DND-41 (cell line): Measurements from ENCODE around the gene SOWAHA.
"Not testable (repeated sequence)": the region's sequence is repeated elsewhere in the genome, so short reads cannot be mapped to it uniquely, and the experiment has no call there.

ENCODE experiments used
- ATAC-seq: fragments of 200-7000 bp; cut with Tn5 transposase; 3 replicates; pipeline ENCODE4 v1.9.1; 2021; ENCODE audit warnings: low read depth; ENCODE audit not compliant: insufficient read depth
- DNase-seq: peaks from one replicate; pipeline ENCODE4 v3.0.0-alpha.2; 2020
- H2AFZ ChIP-seq: 2 replicates; pipeline ENCODE4 v1.6.0; 2012; ENCODE audit warnings: low read depth, low read length
- H3K27ac ChIP-seq: 2 replicates; pipeline ENCODE4 v1.5.1; 2012; ENCODE audit warnings: low read length, inconsistent platforms
- H3K27me3 ChIP-seq: fragments of 200-600 bp; sonication (generic); 2 replicates; pipeline ENCODE4 v1.6.0; 2012; ENCODE audit warnings: low read length, mild to moderate bottlenecking, inconsistent platforms; ENCODE audit not compliant: insufficient read depth, poor library complexity
- H3K36me3 ChIP-seq: 2 replicates; pipeline ENCODE4 v1.5.1; 2012; ENCODE audit warnings: low read length, inconsistent platforms; ENCODE audit not compliant: insufficient read depth
- H3K4me1 ChIP-seq: 2 replicates; pipeline ENCODE4 v1.5.1; 2012; ENCODE audit warnings: mild to moderate bottlenecking, low read length; ENCODE audit not compliant: insufficient read depth
- H3K4me2 ChIP-seq: 2 replicates; pipeline ENCODE4 v1.6.0; 2012; ENCODE audit warnings: mild to moderate bottlenecking, moderate library complexity, low read length, inconsistent platforms; ENCODE audit not compliant: insufficient read depth
- H3K4me3 ChIP-seq, 2 experiments: fragments of 200-600 bp in 1 of 2; shearing (Covaris generic) in 1 of 2; 2 replicates each; pipeline ENCODE4 v1.5.1; 2012 to 2016; ENCODE audit warnings: inconsistent platforms in 2 of 2, low read length in 2 of 2, mild to moderate bottlenecking in 2 of 2, low read depth in 1 of 2, moderate library complexity in 1 of 2
- H3K79me2 ChIP-seq: 2 replicates; pipeline ENCODE4 v1.6.0; 2012; ENCODE audit warnings: low read length, inconsistent platforms; ENCODE audit not compliant: insufficient read depth
- H3K9ac ChIP-seq: 2 replicates; pipeline ENCODE4 v1.6.0; 2012; ENCODE audit warnings: low read depth, mild to moderate bottlenecking, inconsistent platforms, low read length, moderate library complexity
- H3K9me3 ChIP-seq: 2 replicates; pipeline ENCODE4 v1.5.1; 2012; ENCODE audit warnings: low read length, moderate library complexity, mild to moderate bottlenecking, inconsistent platforms; ENCODE audit not compliant: insufficient read depth, severe bottlenecking
- H4K20me1 ChIP-seq: 2 replicates; pipeline ENCODE4 v1.6.0; 2012; ENCODE audit warnings: low read length; ENCODE audit not compliant: insufficient read depth
- CTCF ChIP-seq: IDR thresholded peaks from 2 replicates; pipeline ENCODE4 v1.5.1; 2012; ENCODE audit warnings: borderline replicate concordance, low read length, moderate library complexity, mild to moderate bottlenecking; ENCODE audit not compliant: poor library complexity, severe bottlenecking; ENCODE audit errors: extremely low read depth
- EZH2 ChIP-seq: IDR thresholded peaks from 3 replicates; pipeline ENCODE4 v1.6.1; 2012; ENCODE audit warnings: borderline replicate concordance, low read depth, mild to moderate bottlenecking, moderate library complexity, low read length, inconsistent platforms; ENCODE audit not compliant: severe bottlenecking

The SOWAHA gene

GRCh38 chr5:132806804-132807162, 6.3 kb upstream of the SOWAHA start:
- ATAC-seq, H3K79me2 ChIP-seq, H2AFZ ChIP-seq, H3K9ac ChIP-seq, H4K20me1 ChIP-seq, H3K4me2 ChIP-seq, H3K9me3 ChIP-seq, H3K27ac ChIP-seq, H3K4me3 ChIP-seq, H3K4me1 ChIP-seq, DNase-seq, H3K36me3 ChIP-seq: not testable (repeated sequence)
- H3K27me3 ChIP-seq: peaks cover 11% of the 10 kb centered on the region

- H3K9ac ChIP-seq: no peak overlapping the region
- no peak for TF ChIP-seq EZH2
- TF ChIP-seq CTCF: peak; percentile 30
- no peak overlapping the region for H3K27ac ChIP-seq
Observed at GRCh38 chr5:132807163-132807838, 5.8 kb upstream of the SOWAHA start.

DNA sequence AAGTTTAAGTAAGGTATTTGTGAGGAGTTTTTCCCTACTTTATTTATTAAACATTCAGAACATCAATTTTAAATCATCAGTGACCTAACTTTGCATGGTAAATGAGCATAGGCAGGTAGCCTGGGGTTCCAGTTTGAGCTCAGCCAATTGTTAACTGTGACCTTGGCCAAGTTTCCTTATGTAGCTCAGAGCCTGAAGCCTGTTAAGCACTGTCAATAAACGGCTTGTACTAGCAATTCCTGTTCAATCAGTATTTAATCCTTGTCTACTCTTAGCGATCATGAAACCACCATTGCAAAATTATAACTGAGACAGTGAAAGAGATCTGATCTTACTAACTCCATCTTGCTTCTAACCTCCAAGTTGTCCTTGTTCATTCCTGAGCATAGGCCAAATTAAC, 4.7 kb upstream of the SOWAHA start:
- ATAC-seq: no peak

More at GRCh38 chr5:132807163-132807838, 5.8 kb upstream of the SOWAHA start:
- ATAC-seq: no peak
- Histone ChIP-seq H2AFZ (no peak overlapping the region), H4K20me1 (no peaks in the 10 kb centered on the region), H3K4me2 (no peak overlapping the region), H3K27me3 (peaks cover 10% of the 10 kb centered on the region), H3K36me3 (no peaks in the 10 kb centered on the region), H3K79me2 (no peaks in the 10 kb centered on the region), H3K9me3 (no peaks in the 10 kb centered on the region), H3K4me3 (no peak overlapping the region), H3K4me1 (no peaks in the 10 kb centered on the region)
- DNase-seq: no peak

GRCh38 chr5:132808866-132809265, 4.2 kb upstream of the SOWAHA start:
- Histone ChIP-seq H2AFZ (no peak overlapping the region), H3K9me3 (no peaks in the 10 kb centered on the region), H3K9ac (no peak overlapping the region), H3K4me2 (no peak overlapping the region), H4K20me1 (no peaks in the 10 kb centered on the region), H3K79me2 (no peaks in the 10 kb centered on the region), H3K36me3 (no peaks in the 10 kb centered on the region), H3K4me3 (no peak overlapping the region), H3K27me3 (peaks cover 10% of the 10 kb centered on the region), H3K27ac (no peak overlapping the region), H3K4me1 (no peaks in the 10 kb centered on the region)
- DNase-seq (no peak), ATAC-seq (no peak)
- TF ChIP-seq CTCF (no peak), EZH2 (no peak)

More for the DNA sequence above, 4.7 kb upstream of the SOWAHA start:
- Histone ChIP-seq H3K36me3 (no peaks in the 10 kb centered on the region), H3K4me1 (no peaks in the 10 kb centered on the region), H3K79me2 (no peaks in the 10 kb centered on the region), H3K9ac (no peak overlapping the region), H3K27me3 (peaks cover 10% of the 10 kb centered on the region), H3K4me3 (no peak overlapping the region), H2AFZ (no peak overlapping the region), H3K9me3 (no peaks in the 10 kb centered on the region), H3K27ac (no peak overlapping the region), H3K4me2 (no peak overlapping the region), H4K20me1 (no peaks in the 10 kb centered on the region)
- TF ChIP-seq EZH2: no peak
- TF ChIP-seq CTCF: no peak
- no peak for DNase-seq
